ENCODE results near the gene MYOF. TPM values are rescaled to one million over a fixed set of nuclear protein-coding genes. Genes with fewer than 3 reads are reported as not detected.

Gene MYOF
- total RNA-seq, 2 donors from 2014 or later: 55.4 to 65.6 TPM

- ATAC-seq (peak; percentile 13 to 77), DNase-seq (ENCODE audit: low spot score in 2 of 2) (no peak)
- no peak overlapping the region for H3K27ac Mint-ChIP-seq
- H3K36me3 Mint-ChIP-seq: peaks cover 43 to 49% of the 10 kb centered on the region in 2 donors
- H3K9me3 Mint-ChIP-seq: no peaks in the 10 kb centered on the region
Observed at GRCh38 chr10:93398528-93398927, 83.6 kb downstream of the MYOF start.

- no peak for ATAC-seq
- H3K36me3 Mint-ChIP-seq: peaks cover 29 to 39% of the 10 kb centered on the region in 2 donors
- DNase-seq (ENCODE audit: low spot score in 2 of 2): no peak
- H3K9me3 Mint-ChIP-seq: no peaks in the 10 kb centered on the region
- no peak overlapping the region for H3K27ac Mint-ChIP-seq
Observed at GRCh38 chr10:93397020-93397419, 85.1 kb downstream of the MYOF start.

- ATAC-seq: no peak
- peaks cover 0 to 5% of the 10 kb centered on the region in 2 donors for H3K9me3 Mint-ChIP-seq
- no peak for DNase-seq (ENCODE audit: low spot score in 2 of 2)
- H3K27ac Mint-ChIP-seq: no peak overlapping the region
- H3K36me3 Mint-ChIP-seq: peaks cover 8 to 30% of the 10 kb centered on the region in 2 donors
Observed at GRCh38 chr10:93393211-93393610, 88.9 kb downstream of the MYOF start.

- Mint-ChIP-seq H3K9me3 (peaks cover 0 to 9% of the 10 kb centered on the region in 2 donors), H3K36me3 (peaks cover 8 to 30% of the 10 kb centered on the region in 2 donors), H3K27ac (no peak overlapping the region)
- ATAC-seq (no peak), DNase-seq (ENCODE audit: low spot score in 2 of 2) (no peak)
Observed at GRCh38 chr10:93392121-93392520, 90.0 kb downstream of the MYOF start.

GRCh38 chr10:93390306-93391090, 91.6 kb downstream of the MYOF start:
- H3K27ac Mint-ChIP-seq: no peak overlapping the region
- ATAC-seq: no peak
- DNase-seq (ENCODE audit: low spot score in 2 of 2): no peak
- H3K36me3 Mint-ChIP-seq: peaks cover 20 to 39% of the 10 kb centered on the region in 2 donors
- H3K9me3 Mint-ChIP-seq: peaks cover 0 to 9% of the 10 kb centered on the region in 2 donors

GRCh38 chr10:93386631-93387369, 95.3 kb downstream of the MYOF start:
- H3K9me3 Mint-ChIP-seq: peaks cover 0 to 9% of the 10 kb centered on the region in 2 donors
- H3K36me3 Mint-ChIP-seq: peaks cover 24 to 65% of the 10 kb centered on the region in 2 donors
- DNase-seq (ENCODE audit: low spot score in 2 of 2) (no peak), ATAC-seq (peak; percentile 50 to 61)
- H3K27ac Mint-ChIP-seq: peak overlapping the region; percentile 80 to 96

- Mint-ChIP-seq H3K36me3 (peaks cover 29 to 73% of the 10 kb centered on the region in 2 donors), H3K27ac (no peak overlapping the region), H3K9me3 (peaks cover 0 to 9% of the 10 kb centered on the region in 2 donors)
- DNase-seq (ENCODE audit: low spot score in 2 of 2) (no peak), ATAC-seq (no peak)
Observed at GRCh38 chr10:93385345-93385744, 96.8 kb downstream of the MYOF start.

GRCh38 chr10:93384006-93384405, 98.1 kb downstream of the MYOF start:
- peaks cover 31 to 74% of the 10 kb centered on the region in 2 donors for H3K36me3 Mint-ChIP-seq
- DNase-seq (ENCODE audit: low spot score in 2 of 2): no peak
- no peak for ATAC-seq
- peaks cover 0 to 9% of the 10 kb centered on the region in 2 donors for H3K9me3 Mint-ChIP-seq
- H3K27ac Mint-ChIP-seq: no peak overlapping the region

- Mint-ChIP-seq H3K27ac (peak overlapping the region in 1 of 2 donors; percentile 34), H3K36me3 (peaks cover 34 to 74% of the 10 kb centered on the region in 2 donors), H3K9me3 (peaks cover 0 to 7% of the 10 kb centered on the region in 2 donors)
- DNase-seq (ENCODE audit: low spot score in 2 of 2) (no peak), ATAC-seq (no peak)
Observed at GRCh38 chr10:93383562-93383981, 98.6 kb downstream of the MYOF start.

GRCh38 chr10:93379731-93380575, 102.2 kb downstream of the MYOF start:
- peak overlapping the region; percentile 95 to 99 for H3K27ac Mint-ChIP-seq
- no peaks in the 10 kb centered on the region for H3K9me3 Mint-ChIP-seq
- H3K36me3 Mint-ChIP-seq: peaks cover 30 to 55% of the 10 kb centered on the region in 2 donors
- DNase-seq (ENCODE audit: low spot score in 2 of 2): peak; percentile 49 to 58
- ATAC-seq: peak; percentile 88 to 89

GRCh38 chr10:93378997-93379730, 103.0 kb downstream of the MYOF start:
- ATAC-seq (peak; percentile 81 to 82), DNase-seq (ENCODE audit: low spot score in 2 of 2) (peak; percentile 42 to 58)
- peaks cover 37 to 55% of the 10 kb centered on the region in 2 donors for H3K36me3 Mint-ChIP-seq

GRCh38 chr10:93378039-93378438, 104.1 kb downstream of the MYOF start:
- Mint-ChIP-seq H3K9me3 (no peaks in the 10 kb centered on the region), H3K27ac (peak overlapping the region in 1 of 2 donors; percentile 31), H3K36me3 (peaks cover 39 to 52% of the 10 kb centered on the region in 2 donors)
- DNase-seq (ENCODE audit: low spot score in 2 of 2) (no peak), ATAC-seq (no peak)

More at GRCh38 chr10:93378997-93379730, 103.0 kb downstream of the MYOF start:
- no peaks in the 10 kb centered on the region for H3K9me3 Mint-ChIP-seq
- peak overlapping the region; percentile 95 to 99 for H3K27ac Mint-ChIP-seq

- Mint-ChIP-seq H3K27ac (peak overlapping the region in 1 of 2 donors; percentile 80), H3K36me3 (peaks cover 43 to 44% of the 10 kb centered on the region in 2 donors), H3K9me3 (no peaks in the 10 kb centered on the region)
- ATAC-seq (peak in 1 of 2 donors; percentile 30), DNase-seq (ENCODE audit: low spot score in 2 of 2) (peak in 1 of 2 donors; percentile 45)
Observed at GRCh38 chr10:93376372-93377293, 105.5 kb downstream of the MYOF start.

GRCh38 chr10:93370961-93371360, 111.2 kb downstream of the MYOF start:
- peaks cover 42 to 47% of the 10 kb centered on the region in 2 donors for H3K36me3 Mint-ChIP-seq
- no peak for DNase-seq (ENCODE audit: low spot score in 2 of 2)
- no peak for ATAC-seq
- no peaks in the 10 kb centered on the region for H3K9me3 Mint-ChIP-seq
- no peak overlapping the region for H3K27ac Mint-ChIP-seq

All from activated naive CD4-positive, alpha-beta T cell treated with anti-CD3 and anti-CD28 coated beads, Interleukin-2, amount 50 U/mL, for 72 hours (primary cell).